Fibroblast of upper back skin (primary cell): ENCODE measurements around the gene WNK1.
"Not testable (repeated sequence)": the region's sequence is repeated elsewhere in the genome, so short reads cannot be mapped to it uniquely, and the experiment has no call there.

Source experiments
- DNase-seq: peaks from one replicate; pipeline ENCODE4 v3.0.0-alpha.2; 2013

Gene WNK1

DNA sequence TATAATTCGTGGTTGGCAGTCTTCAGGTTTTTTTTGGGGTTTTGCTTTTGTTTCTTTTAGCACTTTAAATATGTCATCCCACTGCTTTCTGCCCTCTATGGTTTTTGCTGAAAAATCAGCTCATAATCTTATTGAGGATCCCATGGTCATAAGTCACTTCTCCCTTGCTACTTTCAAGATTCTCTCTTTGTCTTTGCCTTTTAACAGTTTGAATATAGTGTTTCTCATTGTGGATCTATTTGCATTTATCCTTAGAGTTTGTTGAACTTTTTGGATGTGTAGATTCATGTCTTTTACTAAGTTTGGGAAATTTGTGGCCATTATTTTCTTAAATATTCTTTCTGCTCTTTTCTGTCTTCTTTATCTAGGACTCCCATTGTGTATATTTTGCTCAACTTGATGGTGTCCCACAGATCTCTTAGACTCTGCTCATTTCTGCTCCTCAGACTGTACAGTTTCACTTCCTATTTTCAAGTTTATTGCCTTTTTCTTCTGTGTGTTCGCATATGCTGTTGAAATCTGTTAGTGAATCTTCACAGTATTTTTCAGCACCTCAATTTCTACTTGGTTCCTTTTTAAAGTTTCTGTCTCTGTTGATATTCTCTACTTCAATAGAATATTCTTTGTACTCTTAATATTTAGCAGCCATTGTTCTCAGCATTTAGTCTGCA, 70.8 kb downstream of the WNK1 start:
- DNase-seq, result no peak

DNA sequence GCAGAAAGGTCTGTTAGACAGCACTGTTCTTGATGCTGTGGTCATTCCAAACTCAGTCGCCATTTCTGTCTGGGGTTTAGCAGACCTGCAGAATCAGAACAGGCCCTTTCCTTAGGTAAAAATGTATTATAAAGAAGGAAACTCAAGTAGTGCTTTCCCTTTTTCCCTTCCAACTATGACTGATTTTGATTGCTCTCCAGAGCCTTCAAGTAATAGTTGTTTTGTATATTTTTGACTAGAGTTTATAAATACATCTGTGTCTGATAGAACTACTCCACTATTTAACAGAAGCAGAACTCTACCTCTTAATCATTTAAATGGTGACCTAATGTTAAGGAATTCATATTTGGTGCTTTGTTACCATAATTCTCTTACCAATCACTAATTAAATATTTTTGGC, 74.0 kb downstream of the WNK1 start:
- no peak for DNase-seq

DNA sequence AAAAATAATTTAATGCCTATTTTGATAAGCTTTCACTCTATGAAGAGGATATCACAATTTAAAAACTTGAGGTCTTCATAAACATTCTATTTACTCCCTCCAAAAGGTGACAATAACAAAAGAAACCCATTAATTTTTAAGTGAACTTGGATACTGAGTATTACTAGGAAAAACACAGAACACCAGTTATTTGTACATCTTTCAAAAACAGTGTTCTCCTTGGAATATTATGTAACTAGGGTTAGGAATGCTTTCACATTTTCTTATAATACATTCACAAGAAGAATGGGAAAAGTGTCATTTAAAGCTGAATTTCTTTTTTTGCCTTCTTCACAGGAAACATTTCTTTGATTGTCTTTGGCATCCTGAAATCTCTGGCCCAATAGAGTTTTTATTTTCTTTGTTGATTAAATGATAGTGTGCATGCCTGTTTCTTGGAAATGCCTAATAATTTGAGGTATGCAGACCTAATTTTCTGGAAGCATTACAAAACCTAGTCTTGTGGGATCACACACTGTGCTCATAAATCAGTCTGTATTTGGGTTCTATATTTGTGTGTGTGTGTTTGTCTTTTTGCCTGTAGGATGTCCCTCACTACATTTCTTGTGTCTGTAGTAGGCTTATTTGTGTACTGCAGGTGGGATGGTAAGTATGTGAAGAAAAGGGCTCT, 76.5 kb downstream of the WNK1 start:
- no peak for DNase-seq

DNA sequence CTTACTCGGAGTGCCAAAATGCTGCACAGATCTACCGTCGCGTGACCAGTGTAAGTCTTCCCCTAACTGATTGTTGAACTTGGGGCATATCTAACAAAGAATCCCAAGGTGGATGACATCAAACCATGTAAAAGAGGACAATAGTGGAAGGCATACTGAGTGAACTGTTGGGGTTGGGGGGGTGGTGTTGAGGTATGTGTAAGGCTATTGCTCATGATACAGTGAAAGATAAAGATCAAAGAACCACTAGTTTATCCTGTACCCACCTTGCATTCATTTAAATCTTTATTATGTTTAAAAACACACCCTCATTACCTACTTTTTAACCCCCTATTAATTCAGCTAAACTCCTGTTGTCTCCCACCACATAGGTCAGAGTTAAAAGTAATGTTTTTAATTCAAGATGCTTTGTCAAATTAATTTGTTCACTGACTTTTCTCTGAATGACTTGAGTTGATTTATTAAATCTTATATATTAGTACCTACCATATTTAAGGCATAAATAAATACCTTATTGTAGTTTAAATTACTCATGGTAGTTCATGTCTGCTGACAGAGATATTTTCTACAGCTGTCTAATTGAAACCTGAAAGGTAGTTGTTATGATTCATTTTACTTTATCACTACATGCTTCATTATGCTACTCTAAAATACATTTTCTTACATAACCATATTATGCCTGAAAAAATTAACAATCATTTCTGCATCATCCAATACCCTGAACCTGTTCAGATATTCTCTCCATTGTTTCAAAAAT, 77.9 kb downstream of the WNK1 start:
- DNase-seq, result no peak

DNA sequence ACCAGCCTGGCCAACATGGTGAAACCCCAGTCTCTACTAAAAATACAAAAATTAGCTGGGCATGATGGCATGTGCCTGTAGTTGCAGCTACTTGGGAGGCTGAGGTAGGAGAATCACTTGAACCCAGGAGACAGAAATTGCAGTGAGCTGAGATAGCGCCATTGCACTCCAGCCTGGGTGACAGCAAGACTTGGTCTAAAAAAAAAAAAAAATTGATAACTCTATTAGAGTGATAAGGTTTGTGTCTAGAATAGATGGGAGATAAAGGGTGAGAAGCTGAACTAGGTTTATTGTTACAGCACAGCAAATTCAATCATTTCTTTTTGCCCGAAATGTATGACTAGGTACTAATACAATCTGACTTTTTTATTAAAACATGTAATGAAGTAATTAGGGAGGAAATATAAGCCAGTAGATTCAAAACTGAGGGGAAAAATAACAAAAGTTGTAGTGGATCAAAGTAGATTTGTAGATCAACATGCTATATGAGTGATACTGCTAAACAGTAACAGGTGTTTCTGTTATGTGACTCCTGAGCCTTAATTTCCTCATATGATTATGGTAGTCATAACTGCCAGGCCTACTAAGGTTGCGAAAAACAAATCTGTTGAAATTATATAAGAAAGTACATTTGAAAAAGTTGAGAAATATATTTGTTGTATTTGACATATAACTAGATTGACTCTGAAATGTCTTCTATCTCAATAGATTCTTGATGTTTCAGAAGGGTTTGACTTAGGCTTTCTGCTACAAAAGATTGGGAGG, 83.6 kb downstream of the WNK1 start:
- no peak for DNase-seq

DNA sequence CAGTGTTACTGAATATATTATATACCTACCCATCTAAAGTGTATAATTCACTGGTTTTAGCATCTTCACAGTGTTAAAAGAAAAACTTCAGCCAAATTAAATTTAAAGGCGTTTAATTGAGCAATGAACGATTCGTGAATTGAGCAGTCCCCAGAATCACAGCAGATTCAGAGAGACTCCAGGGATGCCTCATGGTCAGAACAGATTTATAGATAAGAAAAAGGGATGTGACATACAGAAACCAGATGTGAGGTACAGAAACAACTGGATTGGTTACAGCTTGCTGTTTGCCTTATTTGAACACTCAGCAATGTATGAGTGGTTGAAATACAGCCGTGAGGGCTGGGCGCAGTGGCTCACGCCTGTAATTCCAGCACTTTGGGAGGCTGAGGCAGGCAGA, 84.6 kb downstream of the WNK1 start:
- no peak for DNase-seq

DNA sequence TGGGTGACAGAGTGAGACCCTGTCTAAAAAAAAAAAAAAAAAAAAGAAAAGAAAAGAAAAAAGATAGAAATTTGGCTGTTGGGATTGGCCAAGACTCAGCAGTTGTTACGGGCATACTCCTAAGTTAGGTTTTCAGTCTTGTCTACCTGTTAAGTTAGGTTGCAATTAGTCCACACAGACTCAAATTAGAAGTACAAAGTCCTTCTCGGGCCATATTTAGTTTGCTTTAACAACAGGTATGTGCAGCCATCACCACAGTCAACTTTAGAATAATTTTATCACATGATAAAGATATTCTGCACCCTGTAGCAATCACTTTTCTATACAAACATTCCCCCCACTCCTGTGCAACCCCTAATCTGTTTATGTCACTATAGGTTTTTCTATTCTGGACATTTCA, 85.2 kb downstream of the WNK1 start:
- DNase-seq, result no peak

DNA sequence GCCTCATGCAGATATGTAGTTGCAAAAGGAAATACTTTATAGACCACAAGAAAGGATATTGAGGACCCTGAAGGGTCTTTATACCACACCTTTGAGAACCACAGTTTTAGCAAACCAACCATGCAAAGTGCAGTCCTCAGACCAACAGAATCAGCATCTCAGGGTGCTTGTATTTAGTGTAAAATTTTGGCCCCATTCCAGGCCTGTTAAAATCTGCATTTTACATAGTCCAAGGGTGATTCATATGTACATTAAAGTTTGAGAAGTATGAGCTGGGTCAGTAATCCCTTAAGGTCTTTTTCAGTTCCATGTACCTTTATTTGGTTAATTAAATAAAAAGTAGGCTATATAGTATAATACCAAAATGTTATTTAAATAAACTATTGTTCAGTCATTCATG, 91.2 kb downstream of the WNK1 start:
- DNase-seq, result peak; percentile 80

DNA sequence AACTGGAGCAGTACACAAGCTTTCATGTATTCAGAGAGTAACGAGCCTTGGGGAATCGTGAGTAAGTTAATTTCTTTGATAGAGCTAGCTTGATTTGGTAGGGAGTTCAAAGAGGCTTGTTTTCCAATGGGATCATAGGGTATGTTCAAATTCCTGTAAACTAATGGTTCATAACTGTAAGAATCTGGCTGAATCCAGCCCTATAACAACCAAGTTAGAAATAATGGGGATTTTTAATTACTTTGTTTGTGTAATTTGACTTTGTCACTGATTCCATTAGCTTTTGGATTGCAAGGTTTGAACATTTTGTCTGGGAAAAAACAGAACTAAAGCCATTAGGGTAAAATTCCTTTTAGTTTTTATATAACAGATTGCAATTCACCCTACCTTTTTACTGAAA, 94.0 kb downstream of the WNK1 start:
- DNase-seq, result no peak

DNA sequence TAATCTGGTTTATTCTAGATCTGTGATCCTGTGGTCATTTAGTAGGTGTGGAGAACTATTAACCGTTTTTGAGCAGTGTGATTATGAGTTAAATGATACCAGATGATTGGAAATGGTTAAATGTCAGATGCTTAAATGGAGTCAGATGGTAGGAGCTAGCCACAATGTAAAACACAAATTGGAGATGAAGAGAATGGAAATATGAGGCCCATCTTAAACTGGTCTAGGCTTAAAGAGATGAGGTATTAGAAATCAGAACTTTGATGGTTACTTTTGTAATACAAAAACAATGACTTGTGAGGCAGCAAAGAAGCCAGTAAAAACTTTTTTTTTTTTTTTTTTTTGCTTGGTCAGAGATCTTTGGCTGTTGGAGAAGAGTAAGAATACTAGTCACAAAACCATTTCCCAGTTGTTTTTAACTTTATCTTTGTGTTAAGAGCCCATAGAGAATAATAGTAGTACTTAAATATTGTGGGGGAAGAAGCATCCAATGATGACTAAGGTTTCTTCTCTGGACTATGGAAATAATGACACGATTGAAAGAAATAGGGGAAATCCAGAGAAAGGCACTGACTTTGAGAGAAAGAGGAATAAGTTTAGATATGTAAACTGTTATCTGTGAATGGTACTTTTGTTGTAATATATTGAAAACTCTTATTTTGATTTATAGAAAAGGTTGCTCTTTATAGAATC, 95.9 kb downstream of the WNK1 start:
- peak; percentile 31 for DNase-seq

DNA sequence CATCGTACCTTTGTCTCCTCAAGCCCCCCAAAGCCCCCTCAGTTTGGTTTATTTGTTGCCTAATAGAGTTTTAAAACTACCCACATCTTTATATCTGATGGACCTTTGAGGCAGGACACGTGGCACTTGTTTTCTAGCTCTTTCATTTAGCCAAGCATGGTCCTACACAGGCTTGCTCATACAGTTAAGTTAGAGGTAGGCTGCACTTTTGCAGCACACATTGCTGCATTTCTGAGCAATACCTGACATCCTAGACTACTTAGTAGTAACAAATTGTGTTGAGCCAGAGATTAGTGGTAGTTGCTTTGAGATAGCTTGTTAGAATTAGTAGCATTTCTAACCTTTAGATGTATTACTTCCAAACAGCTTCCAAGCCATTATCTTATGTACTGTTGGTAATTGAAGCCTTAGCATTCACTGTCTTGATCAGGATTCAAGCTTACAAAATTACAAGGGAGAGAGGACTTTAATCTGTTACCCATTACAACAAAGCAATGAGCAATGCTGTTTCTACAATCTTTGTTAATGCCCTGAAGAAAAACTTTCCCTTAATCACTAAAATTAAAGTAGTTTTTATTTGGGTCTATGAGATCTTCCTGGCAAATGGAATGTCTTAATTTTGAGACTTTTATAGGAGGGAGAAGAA, 96.6 kb downstream of the WNK1 start:
- no peak for DNase-seq

DNA sequence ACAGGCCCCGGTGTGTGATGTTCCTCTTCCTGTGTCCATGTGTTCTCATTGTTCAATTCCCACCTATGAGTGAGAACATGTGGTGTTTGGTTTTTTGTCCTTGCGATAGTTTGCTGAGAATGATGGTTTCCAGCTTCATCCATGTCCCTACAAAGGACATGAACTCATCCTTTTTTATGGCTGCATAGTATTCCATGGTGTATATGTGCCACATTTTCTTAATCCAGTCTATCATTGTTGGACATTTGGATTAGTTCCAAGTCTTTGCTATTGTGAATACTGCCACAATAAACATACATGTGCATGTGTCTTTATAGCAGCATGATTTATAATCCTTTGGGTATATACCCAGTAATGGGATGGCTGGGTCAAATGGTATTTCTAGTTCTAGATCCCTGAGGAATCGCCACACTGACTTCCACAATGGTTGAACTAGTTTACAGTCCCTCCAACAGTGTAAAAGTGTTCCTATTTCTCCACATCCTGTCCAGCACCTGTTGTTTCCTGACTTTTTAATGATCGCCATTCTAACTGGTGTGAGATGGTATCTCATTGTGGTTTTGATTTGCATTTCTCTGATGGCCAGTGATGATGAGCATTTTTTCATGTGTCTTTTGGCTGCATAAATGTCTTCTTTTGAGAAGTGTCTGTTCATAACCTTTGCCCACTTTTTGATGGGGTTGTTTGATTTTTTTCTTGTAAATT, 97.5 kb downstream of the WNK1 start:
- not testable (repeated sequence) for DNase-seq

DNA sequence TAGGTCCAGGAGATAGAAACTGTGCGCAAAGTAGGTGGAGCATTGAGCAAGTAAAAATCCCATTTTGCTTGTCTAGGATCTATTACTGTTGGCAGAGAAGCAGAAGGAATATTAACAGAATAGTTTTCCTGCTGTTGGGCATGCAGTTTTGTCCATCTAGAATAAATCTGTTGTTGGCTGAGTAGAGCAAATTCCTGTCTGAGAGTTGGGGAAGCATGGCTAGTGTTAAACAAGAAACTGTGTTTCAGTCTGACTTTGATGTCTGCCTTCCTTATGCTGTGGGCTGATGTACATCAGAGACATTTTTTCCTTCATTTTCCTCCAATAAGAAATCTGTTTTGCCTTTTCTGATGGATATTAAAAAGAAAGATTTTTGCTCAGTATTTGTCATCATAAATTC, 99.0 kb downstream of the WNK1 start:
- DNase-seq, result peak; percentile 67

DNA sequence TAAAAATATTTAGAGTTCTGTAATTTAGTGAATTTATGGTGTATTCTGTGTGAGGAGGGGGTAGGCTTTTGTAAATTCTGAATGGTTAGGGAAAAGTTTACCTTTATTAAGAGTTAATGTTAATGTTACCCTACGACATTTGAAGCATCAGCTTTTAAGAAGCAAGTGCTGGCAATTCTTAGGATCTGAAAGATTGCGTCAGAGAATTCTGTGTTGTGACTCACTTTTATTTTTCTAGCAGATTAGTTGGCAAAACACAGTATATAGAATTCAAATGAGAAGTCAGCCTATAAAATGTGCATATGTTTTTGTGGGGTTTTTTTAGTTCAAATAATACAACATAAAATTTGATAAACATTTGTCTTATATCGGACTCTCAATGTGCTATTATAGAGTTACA, 99.5 kb downstream of the WNK1 start:
- peak; percentile 75 for DNase-seq

DNA sequence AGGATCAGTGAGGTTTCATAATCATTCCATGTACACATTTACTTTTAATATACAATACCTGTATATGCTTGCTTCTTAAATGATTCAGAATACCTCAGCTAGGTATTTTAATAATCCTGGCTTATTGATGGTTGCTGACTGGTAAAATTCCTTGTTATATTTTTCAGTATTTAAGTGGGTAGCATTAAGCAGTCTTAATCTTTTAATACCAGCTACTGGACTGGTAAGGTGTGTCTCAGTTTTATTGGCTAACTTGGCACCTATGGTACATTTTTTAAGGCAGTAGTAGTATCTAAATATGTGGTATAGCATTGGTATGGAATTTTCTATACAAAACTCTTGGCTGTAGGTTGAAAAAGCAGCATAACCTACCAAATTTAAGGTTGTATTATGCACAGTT, 100.5 kb downstream of the WNK1 start:
- DNase-seq, result no peak

DNA sequence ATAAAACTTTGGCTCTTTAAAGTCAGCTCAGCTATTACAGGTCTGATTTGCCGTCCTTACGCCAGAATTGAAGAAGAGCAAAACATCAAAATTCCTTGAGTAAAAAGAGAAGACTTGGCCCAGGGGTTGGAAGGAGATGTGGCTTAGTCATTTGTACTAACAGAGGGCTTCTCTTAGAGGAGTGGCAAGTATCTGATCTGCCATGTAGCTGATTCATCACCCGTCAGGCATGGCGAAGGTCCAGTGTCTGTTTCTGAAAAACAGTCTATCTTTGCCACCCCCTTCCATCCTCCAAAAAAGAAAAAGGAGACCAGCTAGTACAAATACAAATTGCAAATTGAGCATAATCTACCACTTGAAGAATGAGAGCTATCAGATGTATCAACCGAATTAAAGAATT, 105.2 kb downstream of the WNK1 start:
- peak; percentile 56 for DNase-seq

DNA sequence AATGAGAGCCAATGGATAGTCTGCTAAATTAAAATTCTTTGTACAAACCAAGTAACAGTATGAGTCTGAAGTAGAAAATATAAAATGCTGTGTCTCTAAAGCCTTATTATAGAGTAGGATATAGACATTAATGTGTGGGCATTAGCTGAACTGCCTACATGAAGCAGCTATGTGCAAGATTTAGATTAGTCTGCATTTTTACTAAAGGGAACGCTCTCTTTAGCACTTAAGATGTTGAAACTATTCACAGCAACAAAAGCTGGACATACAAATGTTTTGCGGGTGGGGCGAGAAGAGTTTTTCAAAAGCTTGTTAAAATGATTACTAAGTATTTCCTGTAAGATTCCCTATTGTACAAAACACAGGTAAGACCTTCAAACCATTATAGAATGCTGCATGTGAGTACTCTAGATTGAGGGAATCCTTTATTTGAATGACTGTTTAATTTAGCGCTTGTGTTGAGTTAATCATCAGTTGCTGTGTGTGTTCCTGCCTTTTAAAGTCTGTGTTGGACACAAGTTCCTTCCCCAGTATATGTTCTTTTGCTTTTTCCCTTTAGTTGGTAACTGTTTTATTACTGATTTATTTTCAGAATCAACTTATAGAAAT, 110.0 kb downstream of the WNK1 start:
- DNase-seq, result no peak

DNA sequence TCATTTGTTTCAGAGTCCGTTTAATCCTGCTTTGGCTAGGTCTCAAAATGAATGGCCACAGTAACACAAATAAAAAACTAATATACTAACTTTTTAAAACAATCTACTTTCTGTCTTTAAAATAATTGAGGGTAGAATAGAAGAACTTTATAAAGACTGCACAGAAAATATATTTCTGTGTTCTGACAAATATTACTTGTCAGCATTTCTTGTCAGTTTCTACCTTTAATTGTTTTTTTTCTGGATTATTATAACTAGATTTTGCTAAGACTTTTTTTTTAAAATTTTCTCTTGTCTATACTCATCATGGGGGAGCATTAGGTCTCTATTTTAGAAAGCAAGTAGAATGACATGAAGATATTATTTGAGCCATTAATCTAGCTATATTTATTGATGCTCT, 110.9 kb downstream of the WNK1 start:
- DNase-seq, result no peak

DNA sequence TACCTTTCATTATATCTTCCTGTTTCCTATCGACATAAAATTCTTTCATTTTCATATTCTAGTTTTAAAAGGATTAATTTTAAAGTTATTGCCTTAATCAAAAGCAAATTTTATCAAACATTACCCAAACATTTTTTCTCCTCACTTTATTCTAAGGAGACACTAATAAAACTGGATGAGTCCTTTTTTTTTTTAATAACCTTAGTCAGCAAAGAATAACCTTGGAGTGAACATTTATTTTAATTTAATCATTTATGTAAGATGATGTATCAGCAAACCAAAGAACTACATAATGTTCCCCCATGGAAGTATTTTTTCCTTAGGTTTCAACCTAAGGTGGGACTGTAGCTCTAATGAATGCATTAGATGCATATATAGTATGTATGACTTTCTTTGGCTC, 113.2 kb downstream of the WNK1 start:
- DNase-seq, result no peak

DNA sequence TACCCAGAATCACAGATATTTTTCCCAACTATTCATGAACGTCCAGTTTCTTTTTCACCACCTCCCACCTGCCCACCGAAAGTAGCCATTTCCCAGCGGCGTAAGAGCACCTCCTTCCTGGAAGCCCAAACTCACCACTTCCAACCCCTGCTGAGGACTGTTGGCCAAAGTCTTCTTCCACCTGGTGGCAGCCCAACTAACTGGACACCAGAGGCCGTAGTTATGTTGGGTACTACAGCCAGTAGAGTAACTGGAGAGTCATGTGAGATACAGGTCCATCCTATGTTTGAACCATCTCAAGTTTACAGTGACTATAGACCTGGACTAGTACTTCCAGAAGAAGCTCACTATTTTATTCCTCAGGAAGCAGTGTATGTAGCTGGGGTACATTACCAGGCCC, 115.5 kb downstream of the WNK1 start:
- DNase-seq, result no peak

DNA sequence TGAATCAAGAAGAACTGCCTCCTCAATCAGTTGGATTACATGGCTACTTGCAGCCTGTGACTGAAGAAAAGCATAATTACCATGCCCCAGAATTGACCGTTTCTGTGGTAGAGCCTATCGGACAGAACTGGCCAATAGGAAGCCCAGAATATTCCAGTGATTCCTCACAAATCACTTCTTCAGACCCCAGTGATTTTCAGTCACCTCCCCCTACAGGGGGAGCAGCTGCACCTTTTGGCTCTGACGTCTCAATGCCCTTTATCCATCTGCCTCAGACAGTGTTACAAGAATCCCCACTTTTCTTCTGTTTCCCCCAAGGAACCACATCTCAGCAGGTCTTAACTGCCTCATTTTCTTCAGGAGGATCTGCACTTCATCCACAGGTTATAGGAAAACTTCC, 116.3 kb downstream of the WNK1 start:
- no peak for DNase-seq
